Measurements from ENCODE around the gene BMP8A.
A peak's percentile ranks its signal among the peaks of the same experiment; 100 is the strongest.

BMP8A gene

DNA sequence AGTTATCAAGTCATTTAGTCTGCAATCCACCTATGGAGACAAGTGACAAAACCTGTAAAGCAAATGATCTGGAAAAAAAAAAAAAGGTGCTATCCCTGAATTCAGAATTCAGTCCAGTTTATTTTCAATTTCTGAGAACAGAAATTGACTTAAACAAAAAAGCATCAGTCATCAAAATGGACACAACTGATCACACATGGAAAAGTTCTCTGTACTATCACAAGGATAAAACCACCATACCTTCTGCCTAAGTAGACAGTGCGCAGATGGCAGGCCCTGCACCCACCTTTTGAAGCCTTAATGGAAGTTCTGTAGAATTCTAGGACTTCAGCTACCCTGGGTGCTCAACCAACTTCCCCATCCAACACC, 81.6 kb downstream of the BMP8A start:
- no peak for DNase-seq

DNA sequence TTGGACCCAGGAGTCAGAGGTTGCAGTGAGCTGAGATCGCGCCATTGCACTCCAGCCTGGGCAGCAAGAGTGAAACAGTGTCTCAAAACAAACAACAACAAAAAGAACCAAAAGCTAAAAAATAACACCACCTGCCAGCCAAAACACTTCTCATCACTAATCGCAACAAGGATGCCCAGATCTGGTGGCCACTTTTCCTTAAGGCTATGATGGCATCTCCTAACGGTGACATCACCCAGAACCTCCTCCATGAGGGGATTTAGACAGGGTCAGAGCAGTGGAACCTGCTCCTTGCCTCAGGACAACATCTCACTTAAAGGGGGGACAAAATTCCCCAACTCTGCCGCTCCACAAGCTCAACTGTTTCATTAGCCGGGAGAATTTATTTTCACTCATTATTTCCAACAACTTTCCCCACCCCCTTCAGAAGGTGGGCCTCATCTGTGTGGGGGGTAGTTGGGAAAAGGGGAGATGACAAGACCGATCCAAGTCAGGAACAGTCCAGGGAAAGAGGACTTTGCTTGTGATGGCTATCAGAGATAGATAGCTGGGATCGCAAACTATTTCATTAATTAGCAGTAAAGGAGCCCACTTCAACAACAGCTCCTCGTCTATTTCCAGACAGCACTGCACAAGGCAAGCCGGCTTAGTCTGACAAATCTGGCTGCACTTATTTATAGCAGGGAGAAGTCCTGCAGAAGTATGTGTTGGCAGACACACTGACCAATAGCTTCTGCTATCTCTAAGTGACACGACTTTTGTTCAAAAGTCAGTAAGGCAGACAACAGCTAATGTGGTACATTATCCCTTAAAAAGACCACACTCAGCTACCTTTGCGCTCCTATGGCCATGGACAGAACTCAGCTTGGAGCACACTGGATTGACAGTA, 82.5 kb downstream of the BMP8A start:
- DNase-seq: peak; percentile 50

DNA sequence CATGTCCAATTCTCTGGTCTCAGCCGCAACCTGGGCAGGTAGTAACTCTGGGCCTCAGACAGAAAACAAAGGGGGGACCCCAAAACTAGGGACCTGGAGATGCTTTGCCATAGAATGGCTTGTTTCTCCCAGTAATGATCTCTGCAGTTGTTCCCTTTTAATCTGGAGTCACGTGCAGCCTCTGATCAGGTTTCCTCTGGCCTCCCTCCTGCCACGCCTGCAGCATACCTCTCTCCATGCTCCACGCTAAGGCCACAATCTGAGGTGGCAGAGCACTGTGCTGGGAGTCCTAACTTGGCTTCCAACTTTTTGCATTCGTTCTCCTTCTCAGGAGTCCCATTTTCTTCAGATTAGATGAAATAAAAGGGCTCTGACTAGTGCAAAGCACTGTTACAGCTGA, 83.2 kb downstream of the BMP8A start:
- DNase-seq: peak; percentile 25

Data from RPMI8226 (cell line).